Activated CD4-positive, alpha-beta T cell treated with anti-CD3 and anti-CD28 coated beads, Interleukin-2, amount 50 U/mL, for 48 hours (primary cell): Measurements from ENCODE around the gene MTCH2.

ENCODE experiments used
- DNase-seq, 2 experiments: peaks; one replicate each; pipeline ENCODE4 v3.0.0-alpha.2; 2020

MTCH2 gene

GRCh38 chr11:47589118-47589517 is 53.2 kb downstream of the MTCH2 start:
- no peak for DNase-seq

- no peak for DNase-seq
Observed at GRCh38 chr11:47587723-47588326, 54.5 kb downstream of the MTCH2 start.

- DNase-seq: no peak
Observed at GRCh38 chr11:47587039-47587716, 55.2 kb downstream of the MTCH2 start.

- DNase-seq: no peak
Observed at GRCh38 chr11:47586098-47586855, 56.1 kb downstream of the MTCH2 start, which contains the start of gene FAM180B. Gene FAM180B (plus strand): TSS chr11:47586678. CDS start chr11:47586769, 91 bp downstream.

- DNase-seq: no peak
Observed at GRCh38 chr11:47583844-47584243, 58.5 kb downstream of the MTCH2 start.

GRCh38 chr11:47578524-47579494 is 63.5 kb downstream of the MTCH2 start, which contains the start of the genes KBTBD4 and NDUFS3:
Gene KBTBD4 (minus strand): TSS chr11:47578970. CDS start chr11:47578951, 19 bp downstream.
Gene NDUFS3 (plus strand): TSS chr11:47579074. CDS start chr11:47579092, 18 bp downstream.
- peak; percentile 88 to 90 for DNase-seq

- DNase-seq: no peak
Observed at GRCh38 chr11:47577460-47578041, 64.8 kb downstream of the MTCH2 start.

- DNase-seq: no peak
Observed at GRCh38 chr11:47573321-47573720, 69.0 kb downstream of the MTCH2 start.

- no peak for DNase-seq
Observed at GRCh38 chr11:47572715-47573255, 69.6 kb downstream of the MTCH2 start.

GRCh38 chr11:47571895-47572294 is 70.5 kb downstream of the MTCH2 start:
- no peak for DNase-seq

- no peak for DNase-seq
Observed at GRCh38 chr11:47571357-47571729, 71.0 kb downstream of the MTCH2 start.

GRCh38 chr11:47570651-47571356 is 71.6 kb downstream of the MTCH2 start:
- DNase-seq: no peak

- DNase-seq: no peak
Observed at GRCh38 chr11:47569646-47570045, 72.7 kb downstream of the MTCH2 start.
